Activated CD8-positive, alpha-beta T cell treated with anti-CD3 and anti-CD28 coated beads for 36 hours (primary cell): ENCODE measurements around the gene TGFBR2. TPM values are rescaled to one million over a fixed set of nuclear protein-coding genes. Genes with fewer than 3 reads are reported as not detected.

Experiments used
- ATAC-seq: fragments of 200-7000 bp; cut with Tn5 transposase; one replicate; pipeline ENCODE4 v1.10.0; 2021; ENCODE audit warnings: mild to moderate bottlenecking, moderate library complexity
- CTCF ChIA-PET: fragments of 350-600 bp; sonication (Branson Sonifier 250); formaldehyde crosslinking; loops from one replicate; lab custom pipeline; 2021; ENCODE audit warnings: antibody characterized with exemption; lab: Charles Lee
- POLR2A ChIA-PET: fragments of 350-600 bp; sonication (Branson Sonifier 250); formaldehyde crosslinking; loops from one replicate; lab custom pipeline; 2021; ENCODE audit warnings: antibody characterized with exemption; lab: Charles Lee
- DNase-seq: peaks from one replicate; pipeline ENCODE4 v3.0.0-alpha.2; 2020
- H3K27ac Mint-ChIP-seq: one replicate; pipeline ENCODE4 v1.8.0; 2021; ENCODE audit warnings: mild to moderate bottlenecking, mixed read lengths
- H3K27me3 Mint-ChIP-seq: one replicate; pipeline ENCODE4 v1.8.0; 2021; ENCODE audit warnings: mixed read lengths
- H3K36me3 Mint-ChIP-seq: one replicate; pipeline ENCODE4 v1.8.0; 2021; ENCODE audit warnings: low read depth, mixed read lengths
- H3K4me1 Mint-ChIP-seq: one replicate; pipeline ENCODE4 v1.8.0; 2021; ENCODE audit warnings: low read depth, mixed read lengths
- H3K4me3 Mint-ChIP-seq: one replicate; pipeline ENCODE4 v1.8.0; 2021; ENCODE audit warnings: mild to moderate bottlenecking, moderate library complexity, mixed read lengths
- H3K9me3 Mint-ChIP-seq: one replicate; pipeline ENCODE4 v1.8.0; 2021; ENCODE audit warnings: mixed read lengths
- intact Hi-C: fragments of 100-400 bp; cut with micrococcal nuclease; formaldehyde crosslinking; loops from one replicate; pipeline ENCODE4 v1.10.0; 2022
- total RNA-seq, 2 experiments: library from RNA; stranded (reverse); gene quantifications; one replicate each; pipeline ENCODE4 v1.2.3, GENCODE V29; 2021
- TF ChIP-seq, protein P1 (sequence below): fragments of 200-600 bp; IDR thresholded peaks from one replicate; pipeline ENCODE4 v1.8.0; 2022; ENCODE audit warnings: antibody characterized with exemption, mild to moderate bottlenecking

The TGFBR2 gene
- total RNA-seq, 2 experiments from 2014 or later, result 49.1 to 50.0 TPM

- peak overlapping the region; percentile 88 for H3K4me3 Mint-ChIP-seq
- DNase-seq, result no peak
- intact Hi-C loops, result loop anchor here (5.0 to 10.0 kb wide), 2 partner anchors 36 to 101 kb away; no protein-coding TSS in a partner anchor
- H3K27me3 Mint-ChIP-seq, result no peaks in the 10 kb centered on the region
- TF ChIP-seq, protein P1, sequence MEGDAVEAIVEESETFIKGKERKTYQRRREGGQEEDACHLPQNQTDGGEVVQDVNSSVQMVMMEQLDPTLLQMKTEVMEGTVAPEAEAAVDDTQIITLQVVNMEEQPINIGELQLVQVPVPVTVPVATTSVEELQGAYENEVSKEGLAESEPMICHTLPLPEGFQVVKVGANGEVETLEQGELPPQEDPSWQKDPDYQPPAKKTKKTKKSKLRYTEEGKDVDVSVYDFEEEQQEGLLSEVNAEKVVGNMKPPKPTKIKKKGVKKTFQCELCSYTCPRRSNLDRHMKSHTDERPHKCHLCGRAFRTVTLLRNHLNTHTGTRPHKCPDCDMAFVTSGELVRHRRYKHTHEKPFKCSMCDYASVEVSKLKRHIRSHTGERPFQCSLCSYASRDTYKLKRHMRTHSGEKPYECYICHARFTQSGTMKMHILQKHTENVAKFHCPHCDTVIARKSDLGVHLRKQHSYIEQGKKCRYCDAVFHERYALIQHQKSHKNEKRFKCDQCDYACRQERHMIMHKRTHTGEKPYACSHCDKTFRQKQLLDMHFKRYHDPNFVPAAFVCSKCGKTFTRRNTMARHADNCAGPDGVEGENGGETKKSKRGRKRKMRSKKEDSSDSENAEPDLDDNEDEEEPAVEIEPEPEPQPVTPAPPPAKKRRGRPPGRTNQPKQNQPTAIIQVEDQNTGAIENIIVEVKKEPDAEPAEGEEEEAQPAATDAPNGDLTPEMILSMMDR, result no peak
- H3K4me1 Mint-ChIP-seq, result peaks cover 46% of the 10 kb centered on the region
- peak overlapping the region; percentile 92 for H3K27ac Mint-ChIP-seq
- POLR2A ChIA-PET, result interaction anchor here (0.7 to 4.1 kb wide), 17 partner anchors 8 to 87 kb away, joined by 3 to 107 read pairs (median 6); no protein-coding TSS in a partner anchor
- H3K9me3 Mint-ChIP-seq, result peaks cover 3% of the 10 kb centered on the region
- peaks cover 36% of the 10 kb centered on the region for H3K36me3 Mint-ChIP-seq
- no peak for ATAC-seq
- CTCF ChIA-PET, result interaction anchor here (0.6 to 3.8 kb wide), 9 partner anchors 11 to 286 kb away, joined by 3 to 16 read pairs (median 4); no protein-coding TSS in a partner anchor
These were observed 598 bp upstream of the TGFBR2 start for GRCh38 chr3:30605706-30606300.

DNA sequence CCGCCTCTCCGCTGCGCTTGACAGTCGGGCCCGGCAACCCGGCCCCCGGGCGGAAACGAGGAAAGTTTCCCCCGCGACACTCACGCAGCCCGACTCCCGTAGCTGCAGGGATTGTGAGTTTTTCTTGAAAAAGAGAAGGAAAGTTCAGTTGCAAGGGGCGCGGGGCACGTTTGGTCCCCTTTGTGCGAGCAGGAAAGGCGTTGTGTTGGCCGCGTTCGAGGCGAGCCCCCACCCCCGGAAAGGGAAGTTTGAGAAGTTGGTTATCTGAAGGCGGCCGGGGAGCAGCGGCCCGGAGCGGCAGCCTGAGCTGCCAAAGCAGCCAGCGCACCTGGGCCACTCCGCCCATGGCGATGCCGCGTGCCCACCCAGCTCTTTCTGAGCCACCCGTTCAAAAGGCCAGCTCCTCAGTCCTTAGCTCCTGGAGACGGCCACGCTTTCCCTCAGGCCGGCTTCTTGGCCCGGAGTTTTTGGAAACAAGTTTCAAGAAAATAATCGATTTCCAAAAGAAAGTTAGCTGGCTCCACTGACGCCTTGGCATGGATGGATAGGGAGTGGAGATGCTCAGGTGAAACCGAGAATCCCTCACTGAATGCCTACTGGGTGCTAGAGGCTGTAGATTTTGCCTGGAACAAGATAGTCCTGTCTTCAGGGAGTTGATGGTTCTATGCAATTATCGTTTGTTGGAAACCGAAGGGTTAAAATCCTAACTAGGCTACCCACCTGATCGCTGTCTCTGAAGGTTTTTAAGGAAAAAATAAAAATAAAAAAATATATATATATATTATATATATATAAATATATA, 832 bp downstream of the TGFBR2 start:
- TF ChIP-seq, protein P1, result no peak
- DNase-seq (peak; percentile 78), ATAC-seq (peak; percentile 15)
- peaks cover 43% of the 10 kb centered on the region for H3K36me3 Mint-ChIP-seq
- no peaks in the 10 kb centered on the region for H3K9me3 Mint-ChIP-seq
- H3K27ac Mint-ChIP-seq, result peak overlapping the region; percentile 98
- ChIA-PET CTCF (interaction anchor here (0.8 to 3.8 kb wide), 10 partner anchors 9 to 287 kb away, joined by 3 to 16 read pairs (median 5); no protein-coding TSS in a partner anchor), POLR2A (interaction anchor here (0.7 to 4.1 kb wide), 19 partner anchors 11 to 259 kb away, joined by 3 to 107 read pairs (median 8); no protein-coding TSS in a partner anchor)
- intact Hi-C loops, result loop anchor here (5.0 to 10.0 kb wide), 2 partner anchors 35 to 102 kb away; no protein-coding TSS in a partner anchor
- no peaks in the 10 kb centered on the region for H3K27me3 Mint-ChIP-seq
- H3K4me1 Mint-ChIP-seq, result peaks cover 45% of the 10 kb centered on the region
- peak overlapping the region; percentile 88 for H3K4me3 Mint-ChIP-seq

- intact Hi-C loops, result loop anchor here (5.0 to 10.0 kb wide), 2 partner anchors 34 to 104 kb away; no protein-coding TSS in a partner anchor
- ATAC-seq (no peak), DNase-seq (no peak)
- H3K9me3 Mint-ChIP-seq, result no peaks in the 10 kb centered on the region
- POLR2A ChIA-PET, result interaction anchor here (0.6 to 4.1 kb wide), 14 partner anchors 10 to 268 kb away, joined by 3 to 107 read pairs (median 8); no protein-coding TSS in a partner anchor
- H3K27ac Mint-ChIP-seq, result peak overlapping the region; percentile 96
- peaks cover 55% of the 10 kb centered on the region for H3K36me3 Mint-ChIP-seq
- peaks cover 54% of the 10 kb centered on the region for H3K4me1 Mint-ChIP-seq
- CTCF ChIA-PET, result interaction anchor here (1.0 to 3.8 kb wide), 6 partner anchors 8 to 29 kb away, joined by 3 to 16 read pairs (median 5); no protein-coding TSS in a partner anchor
- TF ChIP-seq, protein P1, result no peak
- H3K27me3 Mint-ChIP-seq, result no peaks in the 10 kb centered on the region
- peak overlapping the region; percentile 88 for H3K4me3 Mint-ChIP-seq
These were observed 2.2 kb downstream of the TGFBR2 start for GRCh38 chr3:30608598-30608947.

DNA sequence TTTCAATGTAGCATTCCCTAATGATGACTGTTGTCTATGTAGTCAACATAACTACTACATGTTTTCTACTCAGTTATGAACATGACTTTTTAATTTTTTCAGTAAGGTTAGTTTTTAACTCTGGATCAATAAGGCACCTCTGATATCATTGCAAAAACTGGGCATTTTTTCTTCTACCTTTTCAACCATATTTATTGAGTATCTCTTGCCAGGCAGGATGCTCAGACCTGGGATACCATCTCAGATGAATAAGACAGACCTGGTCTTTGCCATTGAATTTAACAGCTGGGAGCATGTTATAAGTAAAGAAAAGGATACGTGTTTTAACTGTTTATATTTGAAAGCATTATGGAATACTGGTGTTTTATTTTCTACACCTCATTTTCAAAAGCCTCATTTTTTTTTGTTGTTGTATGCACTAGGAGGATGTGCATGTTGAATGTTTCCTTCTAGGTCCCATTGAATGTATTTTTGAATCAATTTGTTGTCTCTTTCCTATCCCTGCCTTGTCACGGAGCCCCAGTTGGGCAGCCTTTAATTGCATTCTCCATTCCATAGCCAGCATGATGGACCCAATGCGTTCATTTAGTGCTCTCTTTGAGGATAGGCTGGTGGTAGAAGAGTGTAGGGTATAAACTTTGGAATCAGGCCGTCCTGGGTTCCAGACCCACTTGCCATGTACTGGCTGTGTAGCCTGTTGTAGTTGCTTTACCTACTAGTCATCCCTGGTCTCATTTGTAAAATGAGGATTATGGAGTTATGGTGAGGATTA, 3.7 kb downstream of the TGFBR2 start:
- no peak for DNase-seq
- Mint-ChIP-seq H3K4me1 (peaks cover 52% of the 10 kb centered on the region), H3K36me3 (peaks cover 65% of the 10 kb centered on the region), H3K27me3 (no peaks in the 10 kb centered on the region), H3K9me3 (no peaks in the 10 kb centered on the region), H3K27ac (peak overlapping the region; percentile 96), H3K4me3 (peak overlapping the region; percentile 88)
- TF ChIP-seq, protein P1, result no peak
- intact Hi-C loops, result loop anchor here (5.0 to 10.0 kb wide), 2 partner anchors 32 to 105 kb away; no protein-coding TSS in a partner anchor
- POLR2A ChIA-PET, result interaction anchor here (0.6 to 4.8 kb wide), 10 partner anchors 10 to 246 kb away, joined by 3 to 51 read pairs (median 12); no protein-coding TSS in a partner anchor
- ATAC-seq, result no peak
- CTCF ChIA-PET, result interaction anchor here (1.2 to 3.2 kb wide), 3 partner anchors 14 to 84 kb away, joined by 3 to 16 read pairs (median 5); no protein-coding TSS in a partner anchor
